Measurements from ENCODE around the gene ZBTB17.
"Not testable (repeated sequence)": the region's sequence is repeated elsewhere in the genome, so short reads cannot be mapped to it uniquely, and the experiment has no call there.

Gene ZBTB17

DNA sequence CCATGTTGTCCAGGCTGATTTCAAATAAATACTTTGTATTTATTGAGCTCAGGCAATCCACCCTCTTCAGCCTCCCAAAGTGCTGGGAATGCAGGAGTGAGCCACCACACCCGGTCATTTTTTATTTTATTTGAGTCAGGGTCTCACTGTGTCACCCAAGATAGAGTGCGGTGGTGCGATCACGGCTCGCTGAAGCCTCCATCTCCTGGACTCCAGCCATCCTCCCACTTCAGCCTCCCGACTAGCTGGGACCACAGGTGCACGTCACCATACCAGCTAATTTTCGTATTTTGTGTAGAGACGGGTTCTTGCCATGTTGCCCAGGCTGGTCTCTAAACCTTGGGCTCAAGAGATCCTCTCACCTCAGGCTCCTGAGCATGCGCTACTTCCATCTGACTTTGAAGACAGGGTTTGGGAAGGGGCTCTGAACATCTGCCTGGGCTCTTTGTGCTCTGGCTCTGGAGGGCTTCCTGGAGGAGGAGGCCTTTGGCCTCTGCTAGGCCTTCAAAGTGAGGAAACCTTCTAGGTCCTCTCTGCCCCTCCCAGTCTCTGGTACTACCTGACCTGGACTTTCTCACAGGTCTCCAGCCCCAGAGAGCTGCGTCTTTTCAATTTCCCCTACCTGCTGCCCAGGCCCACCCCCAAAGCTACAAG, 36.2 kb upstream of the ZBTB17 start:
- DNase-seq, result no peak

DNA sequence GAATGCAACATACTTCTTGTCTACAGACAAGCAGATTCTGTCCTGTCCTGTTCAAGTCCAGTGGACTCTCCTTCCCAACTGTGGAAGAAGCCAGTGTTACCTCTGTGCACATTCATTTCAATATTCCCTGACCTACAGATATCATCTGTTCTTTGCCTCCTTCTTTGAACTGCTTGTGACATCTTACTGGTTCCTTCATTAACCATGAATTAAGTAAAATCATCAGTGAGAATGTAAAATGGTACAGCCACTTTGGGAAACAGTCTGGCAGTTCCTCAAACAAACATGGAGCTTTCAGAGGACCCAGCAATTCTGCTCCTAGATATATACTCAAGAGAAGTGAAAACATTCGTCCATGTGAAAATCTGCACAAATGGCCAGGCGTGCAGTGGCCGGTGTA, 34.9 kb upstream of the ZBTB17 start:
- DNase-seq, result no peak

DNA sequence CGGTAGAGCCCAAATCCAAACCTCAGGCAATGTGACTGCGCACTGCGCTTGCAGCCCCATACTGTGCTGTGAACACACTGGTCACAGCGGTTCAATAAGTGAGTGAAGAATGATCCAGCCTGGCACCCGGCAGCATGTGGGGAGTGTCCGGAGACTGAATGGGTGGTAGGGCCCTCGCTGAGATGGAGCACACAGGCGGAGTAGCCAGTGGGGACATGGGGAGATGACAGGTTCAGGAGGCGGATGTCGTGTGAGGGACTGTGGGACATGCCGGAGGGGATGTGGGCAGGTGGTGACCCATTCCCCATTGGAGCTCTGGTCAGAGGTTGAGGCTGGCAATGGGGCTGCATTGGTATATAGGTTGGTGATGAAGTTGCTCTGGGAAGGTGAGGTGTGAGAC, 33.8 kb upstream of the ZBTB17 start:
- DNase-seq, result no peak

DNA sequence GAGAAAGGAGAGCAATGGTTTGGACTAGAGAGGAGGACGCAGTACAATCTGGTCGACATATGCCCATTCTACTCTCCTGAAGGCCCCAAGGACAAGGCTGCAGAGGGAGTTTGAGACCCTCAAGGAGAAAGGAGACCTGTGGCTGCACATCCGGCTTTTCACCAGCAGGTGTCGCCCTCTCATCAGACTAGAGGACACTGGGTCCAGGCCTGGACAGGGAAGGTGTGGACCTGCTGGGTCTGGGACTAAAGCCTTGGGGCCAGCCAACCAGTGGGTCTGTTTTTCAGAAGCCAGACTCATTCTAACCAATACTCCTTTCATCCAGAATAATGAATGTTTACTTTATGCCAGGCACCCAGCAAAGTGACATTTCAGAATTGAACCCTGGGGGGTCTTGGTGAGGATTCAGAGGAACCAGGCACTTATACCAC, 33.1 kb upstream of the ZBTB17 start:
- DNase-seq, result peak; percentile 74

DNA sequence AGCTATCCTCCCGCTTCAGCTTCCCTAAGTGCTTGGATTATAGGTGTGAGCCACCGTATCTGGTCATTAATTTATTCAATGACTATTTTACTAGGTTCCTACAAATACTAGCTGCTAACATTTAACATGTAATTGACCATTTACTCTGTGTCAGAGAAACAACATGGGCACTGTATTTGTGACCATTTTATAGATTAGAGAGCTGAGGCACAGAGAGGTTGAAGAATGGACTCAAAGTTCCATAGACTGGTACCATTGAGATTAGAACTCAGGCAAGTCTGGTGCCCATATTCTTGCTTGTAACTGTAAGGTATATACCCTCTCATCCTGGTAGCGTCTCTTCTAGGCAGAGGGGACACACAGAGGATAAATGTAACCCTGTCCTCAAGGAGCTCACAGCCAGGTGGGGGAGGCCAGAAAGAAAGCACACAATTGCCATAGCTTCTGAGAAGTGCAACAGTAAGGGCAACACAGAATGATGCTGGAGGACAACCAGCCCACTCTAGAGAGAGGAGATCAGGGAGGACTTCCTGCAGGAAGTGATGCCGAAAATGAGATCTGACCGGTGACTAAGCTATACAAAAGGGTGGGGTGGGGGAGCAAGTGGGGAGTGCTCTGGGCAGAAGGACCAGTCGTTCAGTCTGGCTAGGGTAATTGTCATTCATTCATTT, 31.9 kb upstream of the ZBTB17 start:
- no peak for DNase-seq

DNA sequence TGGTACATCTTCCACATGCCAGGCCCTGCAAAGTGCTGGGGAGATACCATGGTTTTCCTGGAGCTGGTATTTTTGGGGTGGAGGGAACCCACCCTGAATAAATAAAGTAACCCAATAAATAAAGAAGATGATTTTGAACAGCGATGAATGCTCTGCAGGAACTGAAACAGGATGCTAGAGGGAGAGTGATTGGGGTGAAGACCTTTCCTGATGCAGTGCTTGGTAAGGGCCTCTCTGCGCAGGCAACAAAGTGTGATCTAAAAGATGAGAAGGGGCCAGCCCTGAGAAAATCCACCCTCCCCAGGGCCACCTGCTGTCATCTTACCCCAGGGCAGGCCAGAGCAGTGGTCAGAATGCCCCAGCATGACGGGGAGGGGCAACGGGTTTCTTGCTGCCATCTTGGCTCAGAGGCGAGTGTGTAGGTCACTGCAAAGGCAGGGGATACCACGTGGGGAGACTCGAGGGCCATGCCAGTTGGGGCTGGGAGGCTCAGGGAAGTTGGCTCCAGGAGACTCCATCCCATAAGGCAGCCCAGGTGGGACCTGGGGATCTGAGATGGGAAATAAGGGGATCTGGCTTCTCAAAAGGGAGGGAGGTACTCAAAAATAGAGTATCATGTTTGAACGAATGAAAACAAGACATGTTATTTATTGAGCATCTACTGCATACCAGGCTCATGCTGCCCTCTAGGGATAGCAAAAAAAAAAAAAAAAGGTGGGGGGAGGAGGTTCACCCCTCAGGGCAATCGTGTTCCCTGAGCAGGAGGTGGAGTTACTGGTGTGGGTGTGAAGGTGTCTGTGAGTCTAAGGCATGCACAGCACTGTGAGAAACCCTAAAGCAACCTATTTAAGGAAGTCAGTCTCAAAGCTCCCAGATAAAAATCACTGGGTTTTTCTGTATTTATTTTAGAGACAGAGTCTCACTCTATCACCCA, 30.9 kb upstream of the ZBTB17 start:
- DNase-seq, result peak; percentile 38

DNA sequence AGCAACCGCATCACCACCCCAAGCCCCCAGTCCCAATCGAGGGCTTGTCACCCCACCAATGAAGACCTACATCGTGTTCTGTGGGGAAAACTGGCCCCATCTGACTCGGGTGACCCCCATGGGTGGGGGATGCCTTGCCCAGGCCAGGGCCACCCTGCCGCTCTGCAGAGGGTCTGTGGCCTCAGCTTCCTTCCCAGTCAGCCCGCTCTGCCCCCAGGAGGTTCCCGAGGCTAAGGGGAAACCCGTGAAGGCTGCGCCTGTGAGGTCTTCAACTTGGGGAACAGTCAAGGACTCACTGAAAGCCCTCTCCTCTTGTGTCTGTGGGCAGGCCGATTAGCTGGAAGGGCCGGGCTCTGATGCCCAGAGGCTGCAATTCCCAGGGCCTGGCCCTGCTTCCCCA, 30.1 kb upstream of the ZBTB17 start:
- DNase-seq, result no peak

DNA sequence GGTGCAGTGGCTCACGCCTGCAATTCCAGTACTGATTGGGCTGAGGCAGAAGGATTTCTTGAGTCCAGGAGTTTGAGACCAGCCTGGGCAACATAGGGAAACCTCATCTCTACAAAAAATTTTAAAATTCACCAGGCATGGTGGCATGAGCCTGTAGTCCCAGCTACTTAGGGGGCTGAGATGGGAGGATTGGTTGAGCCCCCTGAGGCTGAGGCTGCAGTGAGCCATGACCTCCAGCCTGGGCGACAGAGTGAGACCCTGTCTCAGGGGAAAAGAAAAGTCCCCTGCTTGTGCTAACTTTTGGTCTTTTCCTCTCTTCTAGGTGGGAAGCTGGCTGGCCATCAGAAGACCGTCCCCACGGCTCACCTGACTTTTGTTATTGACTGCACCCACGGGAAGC, 29.7 kb upstream of the ZBTB17 start:
- DNase-seq, result no peak

DNA sequence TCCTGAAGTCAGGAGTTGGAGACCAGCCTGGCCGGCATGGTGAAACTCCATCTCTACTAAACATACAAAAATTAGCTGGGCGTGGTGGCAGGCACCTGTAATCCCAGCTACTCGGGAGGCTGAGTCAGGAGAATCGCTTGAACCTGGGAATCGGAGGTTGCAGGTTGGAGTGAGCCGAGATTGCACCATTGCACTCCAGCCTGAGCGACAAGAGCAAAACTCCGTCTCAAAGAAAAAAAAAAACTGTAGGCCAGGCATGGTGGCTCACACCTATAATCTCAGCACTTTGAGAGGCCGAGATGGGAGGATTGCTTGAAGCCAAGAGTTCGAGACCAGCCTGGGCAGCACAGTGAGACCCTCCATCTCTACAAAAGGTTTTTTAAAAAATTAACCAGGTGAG, 25.4 kb upstream of the ZBTB17 start:
- not testable (repeated sequence) for DNase-seq

DNA sequence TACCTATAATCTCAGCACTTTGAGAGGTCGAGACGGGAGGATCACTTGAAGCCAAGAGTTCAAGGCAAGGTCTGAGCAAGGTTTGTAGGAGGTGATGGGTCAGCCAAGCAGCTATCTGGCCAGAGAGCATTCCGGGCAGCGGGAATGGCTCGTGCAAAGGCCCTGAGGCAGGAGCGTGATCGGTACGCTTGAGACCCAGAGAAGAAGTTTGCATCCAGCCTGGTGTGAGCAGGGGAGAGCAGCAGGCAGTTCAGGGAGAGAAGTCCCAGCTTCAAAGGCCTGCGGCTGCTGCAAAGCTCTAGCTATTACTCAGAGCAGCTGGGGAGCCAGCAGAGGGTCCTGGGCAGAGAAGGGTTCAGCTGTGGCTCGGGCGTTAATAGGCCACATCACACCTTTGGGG, 23.0 kb upstream of the ZBTB17 start:
- no peak for DNase-seq

DNA sequence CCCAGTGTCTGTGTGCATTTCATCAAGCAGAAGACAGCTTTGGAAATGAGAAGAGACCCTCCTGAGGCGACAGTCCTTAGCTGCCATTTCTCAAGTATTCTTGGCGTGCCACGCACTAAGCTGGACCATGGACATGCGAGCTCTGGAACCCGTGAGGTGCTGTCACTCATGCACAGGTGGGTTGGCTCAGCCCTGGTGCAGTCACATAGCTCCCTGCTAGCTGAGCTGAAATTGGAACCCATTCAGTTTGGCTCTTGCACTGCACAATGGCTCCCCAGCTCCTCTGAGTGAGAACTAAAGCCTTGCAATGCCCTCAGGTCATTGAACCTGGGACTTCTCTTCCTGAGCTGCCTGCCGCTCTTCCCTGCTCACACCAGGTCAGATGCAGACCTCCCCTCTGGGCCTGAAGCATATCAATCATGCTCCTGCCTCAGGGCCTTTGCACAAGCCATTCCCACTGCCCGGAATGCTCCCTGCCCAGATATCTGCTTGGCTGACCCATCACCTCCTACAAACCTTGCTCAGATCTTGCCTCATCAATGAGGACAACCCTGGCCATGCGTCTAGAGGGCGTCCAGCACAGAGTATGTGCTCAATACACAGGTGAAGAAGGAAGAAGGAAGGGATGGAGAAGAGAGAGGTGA, 21.9 kb upstream of the ZBTB17 start:
- no peak for DNase-seq

DNA sequence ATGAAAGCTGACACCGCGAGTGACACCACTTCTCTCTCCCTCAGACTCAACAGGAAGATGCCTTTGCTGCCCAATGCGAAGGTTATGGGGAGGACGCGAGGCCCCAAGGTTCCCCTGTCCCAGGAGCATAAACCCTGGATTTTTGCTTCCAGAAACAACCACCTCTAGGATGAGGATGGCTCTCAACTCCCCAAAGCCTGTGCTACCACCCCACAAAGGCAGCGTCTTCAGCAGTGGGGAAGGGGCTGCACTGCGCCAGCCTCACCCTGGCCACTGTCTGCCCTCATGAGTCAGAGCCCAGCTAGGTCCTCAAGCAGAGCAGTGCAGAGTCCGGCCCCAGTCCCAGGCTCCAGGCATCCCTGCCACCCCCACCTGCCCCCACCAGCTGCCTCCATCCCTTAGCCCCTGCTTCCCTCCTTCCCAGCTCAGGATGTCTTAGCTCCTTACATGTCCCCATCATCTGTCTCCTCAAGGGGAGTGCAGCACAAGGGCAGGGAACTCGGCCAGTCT, 21.2 kb upstream of the ZBTB17 start:
- DNase-seq, result no peak

DNA sequence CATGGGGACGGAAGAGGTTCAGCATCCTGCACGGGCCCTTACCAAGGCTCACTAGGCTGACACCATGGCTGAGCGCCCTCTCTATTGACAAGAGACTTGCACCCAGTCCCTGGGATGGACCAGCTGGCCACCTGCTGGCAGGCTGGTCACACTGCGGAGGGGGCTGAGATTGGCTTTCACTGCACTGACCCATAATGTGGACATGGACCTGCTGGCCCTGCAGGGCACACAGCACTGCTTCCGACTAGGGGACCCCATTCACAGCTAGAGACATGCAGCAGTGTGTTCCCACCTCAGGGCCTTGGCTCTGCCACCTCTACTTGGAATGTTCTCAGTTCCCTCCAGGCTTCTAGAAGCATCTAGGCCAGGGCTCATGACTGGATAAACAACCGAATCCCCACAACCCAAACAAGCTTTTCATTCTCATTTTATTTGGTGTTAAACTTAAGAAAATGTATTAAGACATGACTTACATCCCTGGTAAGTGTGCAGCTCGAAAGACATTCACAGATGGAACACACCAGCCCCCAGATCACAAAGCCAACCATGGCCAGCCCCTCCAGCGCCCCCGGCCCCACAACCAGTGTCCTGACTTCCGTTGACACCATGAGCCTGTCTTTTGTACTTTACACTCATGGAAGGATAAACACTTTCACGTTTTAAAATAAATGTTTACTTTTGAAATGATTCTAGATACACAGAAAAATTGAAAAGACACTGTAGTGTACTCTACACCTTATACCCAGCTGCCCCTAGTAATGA, 18.9 kb upstream of the ZBTB17 start:
- DNase-seq, result peak; percentile 55

DNA sequence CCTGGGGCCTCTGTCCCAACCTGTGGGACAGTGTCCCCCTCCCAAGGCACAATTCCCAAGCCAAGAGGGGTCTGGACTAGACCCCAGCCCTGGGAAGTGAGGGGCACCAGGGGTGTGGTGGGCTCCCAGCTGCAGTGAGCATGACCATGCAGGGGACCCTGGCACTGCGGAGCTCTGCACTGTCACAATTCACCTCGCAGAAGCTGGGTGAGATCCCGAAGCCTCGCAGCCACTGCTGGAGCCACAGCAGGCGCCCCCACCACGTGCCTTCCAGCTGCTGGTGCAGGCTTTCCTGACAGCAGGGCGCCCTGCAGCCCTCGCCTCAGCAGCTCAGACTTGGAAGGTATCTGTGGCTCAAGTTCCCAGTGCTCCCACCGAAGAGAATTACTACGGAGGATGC, 18.2 kb upstream of the ZBTB17 start:
- no peak for DNase-seq

DNA sequence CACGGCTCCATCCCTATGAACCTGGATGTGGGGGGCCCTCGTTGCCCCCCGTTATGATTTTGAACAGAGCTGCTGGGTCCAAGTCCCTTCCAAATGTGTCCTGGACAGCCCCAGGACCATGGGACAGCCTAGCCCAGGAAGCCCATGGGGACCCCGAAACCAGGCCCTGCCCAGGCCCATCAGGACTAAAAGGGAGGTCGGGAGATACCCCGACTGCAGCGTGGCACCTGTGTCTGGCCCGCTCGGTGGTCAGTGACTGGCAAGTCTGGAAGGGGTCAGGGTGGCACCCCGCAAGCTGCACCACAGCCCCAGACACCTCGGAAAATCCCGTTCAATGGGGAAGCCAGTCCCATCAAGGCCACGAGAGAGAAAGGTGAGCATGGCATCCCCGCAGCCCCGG, 17.8 kb upstream of the ZBTB17 start:
- no peak for DNase-seq

DNA sequence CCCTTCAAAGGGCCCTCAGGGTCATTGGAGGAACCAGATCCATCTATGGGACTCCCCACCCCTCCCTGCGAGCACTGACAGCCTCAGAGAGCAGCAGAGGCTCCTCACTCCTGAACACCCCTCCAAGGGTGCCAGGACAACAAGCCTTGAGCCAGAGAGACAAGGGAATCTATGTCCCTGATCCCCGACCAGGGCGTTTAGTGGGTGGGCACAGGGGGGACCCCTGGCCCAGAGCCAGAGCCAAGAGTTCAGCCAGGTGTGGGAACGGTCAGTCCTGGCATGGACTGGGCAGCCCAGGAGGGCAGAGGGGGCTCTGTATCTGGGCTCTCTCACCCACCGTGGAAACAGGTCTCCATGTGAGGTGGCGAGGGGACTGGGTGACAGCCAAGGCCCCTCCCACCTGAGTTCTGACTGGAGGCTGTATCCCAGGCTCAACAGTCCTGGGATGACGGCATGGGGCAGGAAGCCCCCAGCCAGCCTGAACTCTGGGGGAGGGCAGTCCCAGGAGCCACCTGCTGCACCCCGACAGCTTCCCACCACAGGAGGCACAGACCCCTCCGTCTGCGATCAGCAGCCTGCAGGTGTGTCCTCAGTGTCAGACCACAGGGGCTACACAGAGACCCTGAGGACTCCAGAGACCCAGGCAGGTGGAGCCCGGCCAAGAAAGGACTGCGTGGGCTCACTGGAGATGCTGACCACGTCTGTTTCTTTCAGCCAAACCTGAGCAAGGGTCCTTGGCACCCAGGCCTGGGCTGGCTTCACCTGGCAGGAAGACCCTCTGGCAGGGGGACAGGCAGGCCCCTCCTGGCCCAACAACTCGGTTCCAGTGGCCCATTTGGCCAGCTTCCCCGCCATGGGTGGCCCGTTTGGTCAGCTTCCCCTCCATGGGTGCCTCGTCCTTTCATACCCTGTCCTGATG, 16.9 kb upstream of the ZBTB17 start:
- DNase-seq, result no peak

DNA sequence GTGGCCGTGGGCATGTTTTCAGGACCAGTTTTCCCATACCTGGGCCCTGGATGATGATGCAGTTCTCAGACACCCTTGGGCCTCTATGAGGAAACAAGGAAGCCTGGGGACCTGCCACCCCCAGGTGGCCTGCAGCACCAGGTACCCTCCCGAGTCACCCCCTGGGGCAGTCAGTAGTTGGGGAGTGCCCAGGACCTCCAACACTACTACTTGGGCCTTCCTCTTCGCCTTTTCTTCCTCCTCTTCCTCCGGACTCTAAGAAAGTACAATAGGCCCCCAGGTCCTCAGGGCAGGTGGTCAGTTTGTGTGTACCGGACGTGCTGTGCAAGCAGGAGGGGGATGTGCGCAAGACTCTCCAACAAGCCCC, 16.3 kb upstream of the ZBTB17 start:
- DNase-seq, result no peak

DNA sequence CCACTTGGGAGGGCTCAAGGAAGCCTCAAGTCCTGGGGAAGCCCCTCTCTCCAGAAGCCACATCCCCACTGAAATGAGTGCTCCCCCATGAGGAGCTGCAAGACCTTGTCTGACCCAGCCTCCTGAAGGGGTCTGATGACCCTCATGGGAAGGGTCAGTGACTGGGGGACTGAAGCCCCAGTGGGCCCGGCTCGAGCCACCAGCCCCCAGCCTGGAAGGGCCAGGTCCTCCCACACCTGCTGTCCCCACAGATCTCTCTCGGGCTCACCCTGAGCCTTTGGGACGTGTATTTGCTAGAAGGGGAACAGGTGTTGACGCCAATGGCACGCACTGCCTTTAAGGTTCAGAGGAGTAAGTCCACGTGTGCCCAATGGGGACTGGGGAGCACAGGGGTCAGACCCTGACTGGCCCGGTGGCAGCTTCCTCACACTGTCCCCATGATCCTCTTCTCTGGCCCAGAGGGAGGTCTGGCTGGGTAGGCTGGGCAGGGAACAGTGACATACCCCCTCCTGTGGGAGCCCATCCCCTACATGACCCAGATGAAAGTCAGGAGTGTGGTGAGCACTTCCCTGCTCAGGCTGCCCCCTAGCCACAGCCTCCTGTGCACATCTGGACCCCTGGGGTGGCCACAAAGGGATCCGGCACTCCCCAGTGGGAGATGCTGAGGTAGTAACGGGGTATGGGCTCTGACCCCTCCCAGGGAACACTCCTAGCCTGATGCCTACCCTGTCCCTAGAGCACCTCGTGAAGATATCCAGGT, 15.7 kb upstream of the ZBTB17 start:
- no peak for DNase-seq

DNA sequence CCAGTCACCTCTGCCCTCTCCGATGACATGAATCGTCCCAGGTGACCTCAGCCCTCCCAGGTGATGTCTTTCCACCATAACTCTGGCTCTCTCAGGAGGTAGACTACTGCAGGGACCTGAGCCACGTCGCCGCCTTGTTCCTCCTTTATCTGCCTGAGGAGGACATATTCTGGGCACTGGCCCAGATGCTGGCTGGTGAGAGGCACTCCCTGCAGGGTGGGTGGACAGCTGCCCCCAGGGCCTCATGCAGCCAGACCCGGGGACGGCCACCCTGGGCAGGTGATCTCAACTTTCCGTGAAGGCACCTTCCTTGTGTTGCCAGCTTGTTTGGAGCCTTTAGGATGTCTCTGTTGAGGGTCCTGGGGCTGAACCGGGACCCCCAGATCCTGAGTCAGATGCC, 13.9 kb upstream of the ZBTB17 start:
- DNase-seq, result no peak

Data from activated naive CD4-positive, alpha-beta T cell treated with anti-CD3 and anti-CD28 coated beads, Interleukin-2, amount 50 U/mL, for 16 hours (primary cell).